H9 (cell line): ENCODE data around the gene SPATS2. TPM values are rescaled to one million over a fixed set of nuclear protein-coding genes. Genes with fewer than 3 reads are reported as not detected.

Source experiments
- DNase-seq: peaks from one replicate; pipeline ENCODE4 v3.0.0-alpha.2; 2017
- H2AFZ ChIP-seq: one replicate; pipeline ENCODE4 v1.6.1; 2013; ENCODE audit warnings: mild to moderate bottlenecking, low read length, control low read depth, moderate library complexity
- H2AK5ac ChIP-seq: 2 replicates; pipeline ENCODE4 v1.6.1; 2013; ENCODE audit warnings: low read length, control low read depth, mixed read lengths; ENCODE audit not compliant: insufficient read length
- H2BK120ac ChIP-seq: one replicate; pipeline ENCODE4 v1.6.1; 2013; ENCODE audit warnings: low read depth, mild to moderate bottlenecking, low read length, control low read depth, inconsistent platforms; ENCODE audit not compliant: poor library complexity, severe bottlenecking
- H2BK12ac ChIP-seq: 2 replicates; pipeline ENCODE4 v1.6.1; 2013; ENCODE audit warnings: low read length, control low read depth, mixed read lengths, low read depth; ENCODE audit not compliant: insufficient read length
- H2BK15ac ChIP-seq: 2 replicates; pipeline ENCODE4 v1.6.1; 2013; ENCODE audit warnings: low read depth, low read length, control low read depth
- H2BK20ac ChIP-seq: one replicate; pipeline ENCODE4 v1.6.1; 2013; ENCODE audit warnings: low read depth, mild to moderate bottlenecking, low read length, control low read depth, inconsistent platforms; ENCODE audit not compliant: poor library complexity, severe bottlenecking
- H2BK5ac ChIP-seq: 2 replicates; pipeline ENCODE4 v1.6.1; 2013; ENCODE audit warnings: low read length, control low read depth, mixed read lengths; ENCODE audit not compliant: insufficient read length
- H3K14ac ChIP-seq: 2 replicates; pipeline ENCODE4 v1.6.1; 2013; ENCODE audit warnings: low read length, control low read depth; ENCODE audit not compliant: insufficient read depth
- H3K18ac ChIP-seq: 2 replicates; pipeline ENCODE4 v1.6.1; 2013; ENCODE audit warnings: low read depth, mild to moderate bottlenecking, mixed read lengths, low read length, control low read depth; ENCODE audit not compliant: insufficient read length
- H3K23ac ChIP-seq: 2 replicates; pipeline ENCODE4 v1.6.1; 2013; ENCODE audit warnings: low read length, control low read depth, mixed read lengths, low read depth; ENCODE audit not compliant: insufficient read length
- H3K23me2 ChIP-seq: 2 replicates; pipeline ENCODE4 v1.6.1; 2013; ENCODE audit warnings: low read depth, mild to moderate bottlenecking, mixed read lengths, low read length, control low read depth; ENCODE audit not compliant: insufficient read length, poor library complexity, severe bottlenecking
- H3K27ac ChIP-seq: 2 replicates; pipeline ENCODE4 v1.5.1; 2013; ENCODE audit warnings: low read length, control low read depth, mixed read lengths, low read depth; ENCODE audit not compliant: insufficient read length
- H3K27me3 ChIP-seq: 2 replicates; pipeline ENCODE4 v1.6.1; 2013; ENCODE audit warnings: low read length, control low read depth, inconsistent platforms; ENCODE audit not compliant: insufficient read depth
- H3K4ac ChIP-seq: 2 replicates; pipeline ENCODE4 v1.6.1; 2013; ENCODE audit warnings: low read depth, mild to moderate bottlenecking, control low read depth, inconsistent platforms, low read length, moderate library complexity
- H3K4me1 ChIP-seq: 2 replicates; pipeline ENCODE4 v1.6.1; 2013; ENCODE audit warnings: low read length, control low read depth, inconsistent platforms; ENCODE audit not compliant: insufficient read depth
- H3K4me2 ChIP-seq: 2 replicates; pipeline ENCODE4 v1.6.1; 2013; ENCODE audit warnings: low read length, control low read depth, mixed read lengths; ENCODE audit not compliant: insufficient read length, insufficient read depth
- H3K56ac ChIP-seq: 2 replicates; pipeline ENCODE4 v1.6.1; 2013; ENCODE audit warnings: low read depth, mild to moderate bottlenecking, mixed read lengths, low read length, control low read depth; ENCODE audit not compliant: insufficient read length
- H3K79me1 ChIP-seq: 2 replicates; pipeline ENCODE4 v1.6.1; 2013; ENCODE audit warnings: low read depth, mild to moderate bottlenecking, moderate library complexity, low read length, control low read depth, inconsistent platforms; ENCODE audit not compliant: insufficient read depth, poor library complexity, severe bottlenecking
- H3K79me2 ChIP-seq: 2 replicates; pipeline ENCODE4 v1.6.1; 2013; ENCODE audit warnings: low read length, control low read depth, inconsistent platforms; ENCODE audit not compliant: insufficient read depth
- H3K9ac ChIP-seq: 2 replicates; pipeline ENCODE4 v1.6.1; 2013; ENCODE audit warnings: low read length, control low read depth, mixed read lengths; ENCODE audit not compliant: insufficient read length; ENCODE audit errors: extremely low read depth
- H3K9me3 ChIP-seq: one replicate; pipeline ENCODE4 v1.6.1; 2013; ENCODE audit warnings: low read depth, low read length, inconsistent platforms; ENCODE audit not compliant: control insufficient read depth
- H3T11ph ChIP-seq: one replicate; pipeline ENCODE4 v1.6.1; 2013; ENCODE audit warnings: mild to moderate bottlenecking, low read length, control low read depth, inconsistent platforms
- H4K20me1 ChIP-seq: one replicate; pipeline ENCODE4 v1.6.1; 2013; ENCODE audit not compliant: control insufficient read depth, insufficient read length, insufficient read depth
- H4K5ac ChIP-seq: 2 replicates; pipeline ENCODE4 v1.6.1; 2013; ENCODE audit warnings: low read depth, mild to moderate bottlenecking, mixed read lengths, low read length, control low read depth; ENCODE audit not compliant: insufficient read length
- H4K8ac ChIP-seq: replicated peaks from 2 replicates; pipeline ENCODE4 v1.6.1; 2013; ENCODE audit warnings: low read length, control low read depth, mixed read lengths, low read depth; ENCODE audit not compliant: insufficient read length
- H4K91ac ChIP-seq: 2 replicates; pipeline ENCODE4 v1.6.1; 2013; ENCODE audit warnings: low read depth, mild to moderate bottlenecking, moderate library complexity, mixed read lengths, low read length, control low read depth; ENCODE audit not compliant: insufficient read length
- H3K27ac Mint-ChIP-seq, 3 experiments: 2 replicates in 2 of 3; 3 replicates in 1 of 3; pipeline ENCODE4 v1.8.0; 2020 to 2021; ENCODE audit warnings: mixed read lengths in 3 of 3, mild to moderate bottlenecking in 1 of 3, moderate library complexity in 1 of 3
- H3K27me3 Mint-ChIP-seq: 2 replicates; pipeline ENCODE4 v1.8.0; 2021; ENCODE audit warnings: low read depth, mild to moderate bottlenecking, moderate library complexity, mixed read lengths
- H3K36me3 Mint-ChIP-seq, 3 experiments: 2 replicates in 2 of 3; 3 replicates in 1 of 3; pipeline ENCODE4 v1.8.0; 2020 to 2021; ENCODE audit warnings: low read depth in 3 of 3, mixed read lengths in 3 of 3; ENCODE audit not compliant: insufficient read depth in 1 of 3
- H3K4me1 Mint-ChIP-seq, 2 experiments: 2 replicates each; pipeline ENCODE4 v1.8.0; 2020; ENCODE audit warnings: mixed read lengths in 2 of 2
- H3K4me3 Mint-ChIP-seq, 2 experiments: 2 replicates in 1 of 2; 3 replicates in 1 of 2; pipeline ENCODE4 v1.8.0; 2020 to 2021; ENCODE audit warnings: mild to moderate bottlenecking in 2 of 2, mixed read lengths in 2 of 2, moderate library complexity in 1 of 2
- H3K9me3 Mint-ChIP-seq, 2 experiments: 2 replicates in 1 of 2; 3 replicates in 1 of 2; pipeline ENCODE4 v1.8.0; 2020; ENCODE audit warnings: mild to moderate bottlenecking in 2 of 2, mixed read lengths in 2 of 2, moderate library complexity in 1 of 2
- CTCF ChIP-seq: fragments of 200-600 bp; sonication (generic); conservative IDR thresholded peaks from 3 replicates; pipeline ENCODE4 v1.8.0; 2021; ENCODE audit warnings: antibody characterized with exemption, mild to moderate bottlenecking
- WGBS: extraction: QIAGEN DNeasy Blood & Tissue Kit; methylation state at CpG from one replicate; pipeline ENCODE4 v1.1.7; 2013; ENCODE audit warnings: missing lambda C conversion rate, low lambda C conversion rate, mixed read lengths; ENCODE audit not compliant: insufficient read length; ENCODE audit errors: extremely low coverage; 5-methylcytosine and 5-hydroxymethylcytosine counted together
- total RNA-seq: library from RNA; stranded (reverse); gene quantifications from 2 replicates; pipeline ENCODE4 v1.2.1, GENCODE V29; 2021

SPATS2 gene
- total RNA-seq, 1 experiment from 2014 or later: 17.1 TPM

- H3K4me2 ChIP-seq: no peak overlapping the region
- no peak overlapping the region for H3K18ac ChIP-seq
- no peak overlapping the region for H4K5ac ChIP-seq
- Mint-ChIP-seq H3K9me3 (no peaks in the 10 kb centered on the region; a peak in 1 of 5 replicates), H3K4me3 (no peak overlapping the region), H3K4me1 (peaks cover 4% of the 10 kb centered on the region in 2 experiments; a peak in 2 of 4 replicates), H3K27me3 (no peaks in the 10 kb centered on the region), H3K36me3 (no peaks in the 10 kb centered on the region), H3K27ac (peak overlapping the region in 1 of 3 experiments; percentile 41; a peak in 2 of 7 replicates)
- no peak overlapping the region for H2BK12ac ChIP-seq
- H3K4me1 ChIP-seq: no peaks in the 10 kb centered on the region
- H3K79me1 ChIP-seq: no peaks in the 10 kb centered on the region
- no peaks in the 10 kb centered on the region for H3K9me3 ChIP-seq
- no peaks in the 10 kb centered on the region for H3K27me3 ChIP-seq
- no peak overlapping the region for H3K56ac ChIP-seq
- DNase-seq: no peak
- H4K91ac ChIP-seq: no peak overlapping the region
- no peak overlapping the region for H3K23ac ChIP-seq
- H2BK20ac ChIP-seq: no peak overlapping the region
- H2BK120ac ChIP-seq: no peak overlapping the region
- H4K20me1 ChIP-seq: no peaks in the 10 kb centered on the region
- H3K23me2 ChIP-seq: no peaks in the 10 kb centered on the region
- no peak overlapping the region for H2BK5ac ChIP-seq
- no peaks in the 10 kb centered on the region for H3K79me2 ChIP-seq
- H2AFZ ChIP-seq: no peak overlapping the region
- H3K9ac ChIP-seq: no peak overlapping the region
- no peak overlapping the region for H4K8ac ChIP-seq
- H3K4ac ChIP-seq: no peak overlapping the region
- H3K27ac ChIP-seq: no peak overlapping the region
- no peak for TF ChIP-seq CTCF
- no peak overlapping the region for H3K14ac ChIP-seq
- H2AK5ac ChIP-seq: no peak overlapping the region
- WGBS: no CpG with 5 or more reads among the region's 6 CpGs
- H3T11ph ChIP-seq: no peak overlapping the region
- no peak overlapping the region for H2BK15ac ChIP-seq
Measured at GRCh38 chr12:49455501-49455900, 88.2 kb downstream of the SPATS2 start.
